OCI-LY7 (cell line): ENCODE data around the gene USO1.
"Not testable (repeated sequence)": the region's sequence is repeated elsewhere in the genome, so short reads cannot be mapped to it uniquely, and the experiment has no call there.

Source experiments
- CTCF ChIP-seq: fragments of 200-600 bp; sonication (generic); conservative IDR thresholded peaks from 2 replicates; pipeline ENCODE4 v1.5.1; 2014; ENCODE audit warnings: mild to moderate bottlenecking, antibody characterized with exemption, low read length, moderate library complexity, mixed read lengths
- EZH2phosphoT487 ChIP-seq: fragments of 200-600 bp; sonication (generic); IDR thresholded peaks from 2 replicates; pipeline ENCODE4 v1.6.1; 2018; ENCODE audit warnings: low read depth, borderline replicate concordance, mild to moderate bottlenecking, mixed run types, antibody characterized with exemption, low read length, moderate library complexity, mixed read lengths

GRCh38 chr4:75806035-75806434, 81.7 kb downstream of the USO1 start:
- TF ChIP-seq EZH2phosphoT487, CTCF: not testable (repeated sequence)
